HepG2 (cell line): Measurements from ENCODE around the gene OXLD1. TPM values are rescaled to one million over a fixed set of nuclear protein-coding genes. Genes with fewer than 3 reads are reported as not detected.

ENCODE experiments used
- BRD4 ChIP-seq: sonication (generic); formaldehyde crosslinking; IDR thresholded peaks from 2 replicates; pipeline ENCODE4 v1.4.0; 2020; ENCODE audit warnings: missing genetic modification reagents
- FOXC1 ChIP-seq: sonication (generic); formaldehyde crosslinking; IDR thresholded peaks from 2 replicates; pipeline ENCODE4 v1.8.0; 2022; ENCODE audit warnings: mild to moderate bottlenecking, missing genetic modification reagents, borderline replicate concordance
- PAF1 ChIP-seq: IDR thresholded peaks from 2 replicates; pipeline ENCODE4 v1.6.1; 2016; ENCODE audit warnings: missing genetic modification reagents, missing compliant biosample characterization
- RFXAP ChIP-seq: sonication (generic); formaldehyde crosslinking; IDR thresholded peaks from 2 replicates; pipeline ENCODE4 v1.4.0; 2020; ENCODE audit warnings: missing genetic modification reagents, borderline replicate concordance
- ZC3H4 ChIP-seq: sonication (generic); formaldehyde crosslinking; IDR thresholded peaks from 2 replicates; pipeline ENCODE4 v1.4.0; 2020; ENCODE audit warnings: missing genetic modification reagents, borderline replicate concordance
- polyA plus RNA-seq, 8 experiments: library from polyadenylated mRNA; depleted of rRNA in 3 of 8; stranded (reverse) in 7 of 8; unstranded in 1 of 8; fragments of >200 nt; fragmentation: Illumina TruSeq in 4 of 8; extraction: Trizol in 4 of 8; gene quantifications; 2 replicates each; pipeline versions ENCODE4 v1.2.1 to v1.2.3, GENCODE V29; 2011 to 2016; ENCODE audit warnings: low read depth in 4 of 8, missing spikeins in 1 of 8, mixed read lengths in 1 of 8; ENCODE audit not compliant: insufficient read depth in 1 of 8
- total RNA-seq, 5 experiments: library from RNA; depleted of rRNA; stranded (reverse); fragments of >200 nt; fragmentation: Illumina TruSeq; extraction: Trizol; gene quantifications; 2 replicates each; pipeline ENCODE4 v1.2.3, GENCODE V29; 2016; ENCODE audit warnings: low read depth in 1 of 5
- TF ChIP-seq, protein P1 (sequence below): sonication (generic); formaldehyde crosslinking; IDR thresholded peaks from 2 replicates; pipeline ENCODE4 v1.4.0; 2020; ENCODE audit warnings: missing genetic modification reagents, borderline replicate concordance
- TF ChIP-seq, protein P2 (sequence below): sonication (generic); formaldehyde crosslinking; IDR thresholded peaks from 2 replicates; pipeline ENCODE4 v1.8.1; 2022; ENCODE audit warnings: low read depth, mild to moderate bottlenecking, missing genetic modification reagents
- TF ChIP-seq, protein P3 (sequence below): sonication (generic); formaldehyde crosslinking; conservative IDR thresholded peaks from 2 replicates; pipeline ENCODE4 v1.8.0; 2022; ENCODE audit warnings: mild to moderate bottlenecking, moderate library complexity, missing genetic modification reagents
- TF ChIP-seq, protein P4 (sequence below): sonication (generic); formaldehyde crosslinking; IDR thresholded peaks from 2 replicates; pipeline ENCODE4 v1.4.0; 2020; ENCODE audit warnings: mild to moderate bottlenecking, missing genetic modification reagents
- TF ChIP-seq, protein P5 (sequence below): sonication (generic); formaldehyde crosslinking; IDR thresholded peaks from 2 replicates; pipeline ENCODE4 v1.5.1; 2020; ENCODE audit warnings: mild to moderate bottlenecking, missing genetic modification reagents, moderate library complexity
- TF ChIP-seq, protein P6 (sequence below): sonication (generic); formaldehyde crosslinking; IDR thresholded peaks from 2 replicates; pipeline ENCODE4 v1.5.1; 2020; ENCODE audit warnings: missing genetic modification reagents, mild to moderate bottlenecking, borderline replicate concordance

The OXLD1 gene
- total and polyA plus RNA-seq, 2 of the 13 experiments (the other 11 are each of a cell fraction or from before 2014, with no cell fraction given): 27.1 to 37.5 TPM

DNA sequence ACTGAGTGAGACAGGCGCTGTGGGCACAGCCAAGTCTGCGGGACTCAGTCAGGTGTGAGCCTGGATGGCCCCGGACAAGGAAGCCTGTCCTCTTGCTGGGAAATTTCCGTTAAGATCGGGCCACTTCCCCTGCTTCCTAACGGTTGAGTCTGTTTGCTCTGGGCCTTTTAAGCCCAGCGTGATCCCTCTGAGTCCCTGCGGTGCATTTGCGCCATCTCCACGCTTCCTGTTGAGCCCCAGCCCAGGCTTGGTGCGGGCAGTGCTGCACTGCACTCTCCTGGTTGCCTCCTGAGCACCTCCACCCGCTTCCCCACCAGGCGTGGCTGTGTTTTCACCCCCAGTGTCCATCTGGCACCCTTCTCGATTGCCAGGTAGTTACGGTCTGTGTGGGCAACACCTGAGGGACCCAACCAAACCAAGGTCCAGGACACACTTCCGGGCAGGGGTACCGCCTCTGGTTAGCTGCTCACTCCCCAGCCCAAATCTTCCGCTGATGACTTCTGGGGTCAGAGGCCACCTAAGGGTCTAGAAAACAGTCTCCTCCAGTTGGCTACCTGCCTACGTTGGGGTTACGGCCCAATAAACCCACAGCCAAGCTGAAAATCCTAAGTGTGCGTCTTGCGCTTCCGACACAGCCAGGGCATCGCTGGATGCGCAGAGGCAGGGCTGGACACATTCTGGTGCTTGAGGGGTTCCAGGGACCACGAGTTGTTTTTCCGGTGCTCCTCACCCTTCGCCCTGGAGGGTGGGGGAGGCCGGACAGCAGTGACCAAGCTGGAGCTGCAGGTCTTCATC lies 44.3 kb upstream of the OXLD1 start (continued):
- TF ChIP-seq, protein P1, sequence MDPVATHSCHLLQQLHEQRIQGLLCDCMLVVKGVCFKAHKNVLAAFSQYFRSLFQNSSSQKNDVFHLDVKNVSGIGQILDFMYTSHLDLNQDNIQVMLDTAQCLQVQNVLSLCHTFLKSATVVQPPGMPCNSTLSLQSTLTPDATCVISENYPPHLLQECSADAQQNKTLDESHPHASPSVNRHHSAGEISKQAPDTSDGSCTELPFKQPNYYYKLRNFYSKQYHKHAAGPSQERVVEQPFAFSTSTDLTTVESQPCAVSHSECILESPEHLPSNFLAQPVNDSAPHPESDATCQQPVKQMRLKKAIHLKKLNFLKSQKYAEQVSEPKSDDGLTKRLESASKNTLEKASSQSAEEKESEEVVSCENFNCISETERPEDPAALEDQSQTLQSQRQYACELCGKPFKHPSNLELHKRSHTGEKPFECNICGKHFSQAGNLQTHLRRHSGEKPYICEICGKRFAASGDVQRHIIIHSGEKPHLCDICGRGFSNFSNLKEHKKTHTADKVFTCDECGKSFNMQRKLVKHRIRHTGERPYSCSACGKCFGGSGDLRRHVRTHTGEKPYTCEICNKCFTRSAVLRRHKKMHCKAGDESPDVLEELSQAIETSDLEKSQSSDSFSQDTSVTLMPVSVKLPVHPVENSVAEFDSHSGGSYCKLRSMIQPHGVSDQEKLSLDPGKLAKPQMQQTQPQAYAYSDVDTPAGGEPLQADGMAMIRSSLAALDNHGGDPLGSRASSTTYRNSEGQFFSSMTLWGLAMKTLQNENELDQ (CRISPR knock-in tag): no peak
- TF ChIP-seq, protein P2, sequence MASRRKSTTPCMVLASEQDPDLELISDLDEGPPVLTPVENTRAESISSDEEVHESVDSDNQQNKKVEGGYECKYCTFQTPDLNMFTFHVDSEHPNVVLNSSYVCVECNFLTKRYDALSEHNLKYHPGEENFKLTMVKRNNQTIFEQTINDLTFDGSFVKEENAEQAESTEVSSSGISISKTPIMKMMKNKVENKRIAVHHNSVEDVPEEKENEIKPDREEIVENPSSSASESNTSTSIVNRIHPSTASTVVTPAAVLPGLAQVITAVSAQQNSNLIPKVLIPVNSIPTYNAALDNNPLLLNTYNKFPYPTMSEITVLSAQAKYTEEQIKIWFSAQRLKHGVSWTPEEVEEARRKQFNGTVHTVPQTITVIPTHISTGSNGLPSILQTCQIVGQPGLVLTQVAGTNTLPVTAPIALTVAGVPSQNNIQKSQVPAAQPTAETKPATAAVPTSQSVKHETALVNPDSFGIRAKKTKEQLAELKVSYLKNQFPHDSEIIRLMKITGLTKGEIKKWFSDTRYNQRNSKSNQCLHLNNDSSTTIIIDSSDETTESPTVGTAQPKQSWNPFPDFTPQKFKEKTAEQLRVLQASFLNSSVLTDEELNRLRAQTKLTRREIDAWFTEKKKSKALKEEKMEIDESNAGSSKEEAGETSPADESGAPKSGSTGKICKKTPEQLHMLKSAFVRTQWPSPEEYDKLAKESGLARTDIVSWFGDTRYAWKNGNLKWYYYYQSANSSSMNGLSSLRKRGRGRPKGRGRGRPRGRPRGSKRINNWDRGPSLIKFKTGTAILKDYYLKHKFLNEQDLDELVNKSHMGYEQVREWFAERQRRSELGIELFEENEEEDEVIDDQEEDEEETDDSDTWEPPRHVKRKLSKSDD (CRISPR knock-in tag): 0 out of 2 replicates have a peak, but pooled peaks have one; percentile 31
- TF ChIP-seq RFXAP (CRISPR knock-in tag): no peak
- TF ChIP-seq ZC3H4: peak; percentile 28; the same call in 1 of the 2 replicates
- TF ChIP-seq, protein P3, sequence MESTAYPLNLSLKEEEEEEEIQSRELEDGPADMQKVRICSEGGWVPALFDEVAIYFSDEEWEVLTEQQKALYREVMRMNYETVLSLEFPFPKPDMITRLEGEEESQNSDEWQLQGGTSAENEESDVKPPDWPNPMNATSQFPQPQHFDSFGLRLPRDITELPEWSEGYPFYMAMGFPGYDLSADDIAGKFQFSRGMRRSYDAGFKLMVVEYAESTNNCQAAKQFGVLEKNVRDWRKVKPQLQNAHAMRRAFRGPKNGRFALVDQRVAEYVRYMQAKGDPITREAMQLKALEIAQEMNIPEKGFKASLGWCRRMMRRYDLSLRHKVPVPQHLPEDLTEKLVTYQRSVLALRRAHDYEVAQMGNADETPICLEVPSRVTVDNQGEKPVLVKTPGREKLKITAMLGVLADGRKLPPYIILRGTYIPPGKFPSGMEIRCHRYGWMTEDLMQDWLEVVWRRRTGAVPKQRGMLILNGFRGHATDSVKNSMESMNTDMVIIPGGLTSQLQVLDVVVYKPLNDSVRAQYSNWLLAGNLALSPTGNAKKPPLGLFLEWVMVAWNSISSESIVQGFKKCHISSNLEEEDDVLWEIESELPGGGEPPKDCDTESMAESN (CRISPR knock-in tag): 0 out of 2 replicates have a peak, but pooled peaks have one; percentile 56
- TF ChIP-seq, protein P4, sequence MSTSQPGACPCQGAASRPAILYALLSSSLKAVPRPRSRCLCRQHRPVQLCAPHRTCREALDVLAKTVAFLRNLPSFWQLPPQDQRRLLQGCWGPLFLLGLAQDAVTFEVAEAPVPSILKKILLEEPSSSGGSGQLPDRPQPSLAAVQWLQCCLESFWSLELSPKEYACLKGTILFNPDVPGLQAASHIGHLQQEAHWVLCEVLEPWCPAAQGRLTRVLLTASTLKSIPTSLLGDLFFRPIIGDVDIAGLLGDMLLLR (CRISPR knock-in tag): peak; percentile 74; the same call in 1 of the 2 replicates
- TF ChIP-seq BRD4 (CRISPR knock-in tag): no peak
- TF ChIP-seq, protein P5, sequence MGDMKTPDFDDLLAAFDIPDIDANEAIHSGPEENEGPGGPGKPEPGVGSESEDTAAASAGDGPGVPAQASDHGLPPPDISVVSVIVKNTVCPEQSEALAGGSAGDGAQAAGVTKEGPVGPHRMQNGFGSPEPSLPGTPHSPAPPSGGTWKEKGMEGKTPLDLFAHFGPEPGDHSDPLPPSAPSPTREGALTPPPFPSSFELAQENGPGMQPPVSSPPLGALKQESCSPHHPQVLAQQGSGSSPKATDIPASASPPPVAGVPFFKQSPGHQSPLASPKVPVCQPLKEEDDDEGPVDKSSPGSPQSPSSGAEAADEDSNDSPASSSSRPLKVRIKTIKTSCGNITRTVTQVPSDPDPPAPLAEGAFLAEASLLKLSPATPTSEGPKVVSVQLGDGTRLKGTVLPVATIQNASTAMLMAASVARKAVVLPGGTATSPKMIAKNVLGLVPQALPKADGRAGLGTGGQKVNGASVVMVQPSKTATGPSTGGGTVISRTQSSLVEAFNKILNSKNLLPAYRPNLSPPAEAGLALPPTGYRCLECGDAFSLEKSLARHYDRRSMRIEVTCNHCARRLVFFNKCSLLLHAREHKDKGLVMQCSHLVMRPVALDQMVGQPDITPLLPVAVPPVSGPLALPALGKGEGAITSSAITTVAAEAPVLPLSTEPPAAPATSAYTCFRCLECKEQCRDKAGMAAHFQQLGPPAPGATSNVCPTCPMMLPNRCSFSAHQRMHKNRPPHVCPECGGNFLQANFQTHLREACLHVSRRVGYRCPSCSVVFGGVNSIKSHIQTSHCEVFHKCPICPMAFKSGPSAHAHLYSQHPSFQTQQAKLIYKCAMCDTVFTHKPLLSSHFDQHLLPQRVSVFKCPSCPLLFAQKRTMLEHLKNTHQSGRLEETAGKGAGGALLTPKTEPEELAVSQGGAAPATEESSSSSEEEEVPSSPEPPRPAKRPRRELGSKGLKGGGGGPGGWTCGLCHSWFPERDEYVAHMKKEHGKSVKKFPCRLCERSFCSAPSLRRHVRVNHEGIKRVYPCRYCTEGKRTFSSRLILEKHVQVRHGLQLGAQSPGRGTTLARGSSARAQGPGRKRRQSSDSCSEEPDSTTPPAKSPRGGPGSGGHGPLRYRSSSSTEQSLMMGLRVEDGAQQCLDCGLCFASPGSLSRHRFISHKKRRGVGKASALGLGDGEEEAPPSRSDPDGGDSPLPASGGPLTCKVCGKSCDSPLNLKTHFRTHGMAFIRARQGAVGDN (CRISPR knock-in tag): peak; percentile 64
- peak; percentile 21; the same call in 1 of the 2 replicates for TF ChIP-seq FOXC1 (CRISPR knock-in tag)
- TF ChIP-seq, protein P6, sequence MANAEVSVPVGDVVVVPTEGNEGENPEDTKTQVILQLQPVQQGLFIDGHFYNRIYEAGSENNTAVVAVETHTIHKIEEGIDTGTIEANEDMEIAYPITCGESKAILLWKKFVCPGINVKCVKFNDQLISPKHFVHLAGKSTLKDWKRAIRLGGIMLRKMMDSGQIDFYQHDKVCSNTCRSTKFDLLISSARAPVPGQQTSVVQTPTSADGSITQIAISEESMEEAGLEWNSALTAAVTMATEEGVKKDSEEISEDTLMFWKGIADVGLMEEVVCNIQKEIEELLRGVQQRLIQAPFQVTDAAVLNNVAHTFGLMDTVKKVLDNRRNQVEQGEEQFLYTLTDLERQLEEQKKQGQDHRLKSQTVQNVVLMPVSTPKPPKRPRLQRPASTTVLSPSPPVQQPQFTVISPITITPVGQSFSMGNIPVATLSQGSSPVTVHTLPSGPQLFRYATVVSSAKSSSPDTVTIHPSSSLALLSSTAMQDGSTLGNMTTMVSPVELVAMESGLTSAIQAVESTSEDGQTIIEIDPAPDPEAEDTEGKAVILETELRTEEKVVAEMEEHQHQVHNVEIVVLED (CRISPR knock-in tag): 0 out of 2 replicates have a peak, but pooled peaks have one; percentile 26
- TF ChIP-seq PAF1 (CRISPR knock-in tag): peak; percentile 94
